Measurements from ENCODE around the gene SLC9A7.

GRCh38 chrX:46739736-46740135 lies 19.2 kb downstream of the SLC9A7 start:
- TF ChIP-seq CTCF (tag by site-specific recombination; IDR thresholded peaks at IDR 0.05) (no peak), ELK4 (IDR thresholded peaks at IDR 0.05; ENCODE audit: borderline replicate concordance, low read depth, low read length) (no peak), ZNF184 (tag by site-specific recombination; IDR thresholded peaks at IDR 0.05) (no peak), ZNF707 (tag by site-specific recombination; IDR thresholded peaks at IDR 0.05) (no peak), YY1 (tag by site-specific recombination; IDR thresholded peaks at IDR 0.05) (no peak), KLF9 (tag by site-specific recombination; IDR thresholded peaks at IDR 0.05; ENCODE audit: low read depth) (no peak), ZNF138 (tag by site-specific recombination; IDR thresholded peaks at IDR 0.05; ENCODE audit: borderline replicate concordance) (no peak)
